NOMO-1 (cell line): Measurements from ENCODE around the gene PROM1.
A peak's percentile ranks its signal among the peaks of the same experiment; 100 is the strongest.

Experiments
- DNase-seq, 2 experiments: peaks; one replicate each; lab custom pipeline; 2025; ENCODE audit not compliant: unreplicated experiment in 2 of 2; lab: John Stamatoyannopoulos, UW

The PROM1 gene

GRCh38 chr4:15951781-15952180 lies 132.0 kb downstream of the PROM1 start:
- DNase-seq = no peak

GRCh38 chr4:15948826-15949225 lies 135.0 kb downstream of the PROM1 start:
- no peak for DNase-seq

GRCh38 chr4:15947684-15948083 lies 136.1 kb downstream of the PROM1 start:
- DNase-seq = no peak

GRCh38 chr4:15945516-15945915 lies 138.3 kb downstream of the PROM1 start:
- DNase-seq = peak; percentile 74 to 97

GRCh38 chr4:15944895-15945294 lies 138.9 kb downstream of the PROM1 start:
- no peak for DNase-seq

GRCh38 chr4:15942283-15942682 lies 141.5 kb downstream of the PROM1 start:
- DNase-seq = no peak

- no peak for DNase-seq
Observed at GRCh38 chr4:15938640-15939039, 145.2 kb downstream of the PROM1 start, which contains the start of gene FGFBP1. TSS of gene FGFBP1 (minus strand) at chr4:15938740. CDS start at chr4:15936632, 2,108 bp downstream.

- no peak for DNase-seq
Observed at GRCh38 chr4:15938182-15938581, 145.6 kb downstream of the PROM1 start.

- no peak for DNase-seq
Observed at GRCh38 chr4:15936495-15936894, 147.3 kb downstream of the PROM1 start.

GRCh38 chr4:15935504-15936402 lies 148.1 kb downstream of the PROM1 start:
- no peak for DNase-seq

GRCh38 chr4:15934259-15934658 lies 149.6 kb downstream of the PROM1 start:
- DNase-seq = no peak

- no peak for DNase-seq
Observed at GRCh38 chr4:15931451-15932210, 152.2 kb downstream of the PROM1 start.

- no peak for DNase-seq
Observed at GRCh38 chr4:15930314-15930713, 153.5 kb downstream of the PROM1 start.

GRCh38 chr4:15929540-15929939 lies 154.3 kb downstream of the PROM1 start:
- no peak for DNase-seq

GRCh38 chr4:15928883-15929282 lies 154.9 kb downstream of the PROM1 start:
- no peak for DNase-seq

GRCh38 chr4:15926486-15926885 lies 157.3 kb downstream of the PROM1 start:
- no peak for DNase-seq

- DNase-seq = no peak
Observed at GRCh38 chr4:15925830-15926229, 158.0 kb downstream of the PROM1 start.

- no peak for DNase-seq
Observed at GRCh38 chr4:15921592-15921932, 162.3 kb downstream of the PROM1 start.

GRCh38 chr4:15920723-15921591 lies 162.9 kb downstream of the PROM1 start:
- DNase-seq = no peak

GRCh38 chr4:15918484-15919129 lies 165.2 kb downstream of the PROM1 start:
- DNase-seq = no peak
